Measurements from ENCODE around the gene MRPL58. TPM values are rescaled to one million over a fixed set of nuclear protein-coding genes. Genes with fewer than 3 reads are reported as not detected.

Gene MRPL58
- total RNA-seq, 1 donor from 2014 or later, result 52.8 TPM

GRCh38 chr17:75063201-75063600 is 50.7 kb downstream of the MRPL58 start:
- Histone ChIP-seq H3K27ac (no peak overlapping the region), H3K27me3 (no peaks in the 10 kb centered on the region), H3K79me2 (ENCODE audit: low read depth) (peaks cover under 1% of the 10 kb centered on the region), H3K4me1 (no peaks in the 10 kb centered on the region), H4K20me1 (ENCODE audit: low read depth) (peaks cover 8% of the 10 kb centered on the region), H3K4me3 (no peak overlapping the region), H3K36me3 (no peaks in the 10 kb centered on the region), H3F3A (ENCODE audit: low read depth) (peaks cover 5% of the 10 kb centered on the region), H3K9ac (no peak overlapping the region), H2AFZ (replicated peaks) (no peak overlapping the region), H3K9me3 (ENCODE audit: low read depth) (no peaks in the 10 kb centered on the region), H3K4me2 (no peak overlapping the region)
- no peak overlapping the region for H3K27ac Mint-ChIP-seq
- no peaks in the 10 kb centered on the region for H3K4me1 Mint-ChIP-seq
- no peak for TF ChIP-seq CTCF (IDR thresholded peaks at IDR 0.05)
- no peak for TF ChIP-seq EZH2 (IDR thresholded peaks at IDR 0.05)
- TF ChIP-seq EZH2phosphoT487 (IDR thresholded peaks at IDR 0.05), result no peak
- no peaks in the 10 kb centered on the region for H3K9me3 Mint-ChIP-seq
- no peak for DNase-seq (ENCODE audit: low spot score)
- H3K4me3 Mint-ChIP-seq, result no peak overlapping the region
- peaks cover 29% of the 10 kb centered on the region for H3K36me3 Mint-ChIP-seq
- peaks cover 8% of the 10 kb centered on the region for H3K27me3 Mint-ChIP-seq (ENCODE audit: insufficient read depth, low read depth)

GRCh38 chr17:75063626-75064025 is 51.2 kb downstream of the MRPL58 start:
- H2AFZ ChIP-seq (replicated peaks), result no peak overlapping the region
- TF ChIP-seq EZH2 (IDR thresholded peaks at IDR 0.05) (no peak), EZH2phosphoT487 (IDR thresholded peaks at IDR 0.05) (no peak), CTCF (IDR thresholded peaks at IDR 0.05) (no peak)
- H3K4me3 Mint-ChIP-seq, result no peak overlapping the region
- H3K27ac ChIP-seq, result no peak overlapping the region
- no peaks in the 10 kb centered on the region for H3K9me3 Mint-ChIP-seq
- no peak overlapping the region for H3K4me2 ChIP-seq
- H3K27me3 Mint-ChIP-seq (ENCODE audit: insufficient read depth, low read depth), result peaks cover 8% of the 10 kb centered on the region
- no peaks in the 10 kb centered on the region for H3K36me3 ChIP-seq
- no peak overlapping the region for H3K9ac ChIP-seq
- no peak for DNase-seq (ENCODE audit: low spot score)
- H3K79me2 ChIP-seq (ENCODE audit: low read depth), result no peaks in the 10 kb centered on the region
- H3K27me3 ChIP-seq, result no peaks in the 10 kb centered on the region
- H4K20me1 ChIP-seq (ENCODE audit: low read depth), result peaks cover 8% of the 10 kb centered on the region
- no peaks in the 10 kb centered on the region for H3K4me1 ChIP-seq
- peaks cover 5% of the 10 kb centered on the region for H3F3A ChIP-seq (ENCODE audit: low read depth)
- no peaks in the 10 kb centered on the region for H3K9me3 ChIP-seq (ENCODE audit: low read depth)
- H3K27ac Mint-ChIP-seq, result no peak overlapping the region
- H3K4me3 ChIP-seq, result no peak overlapping the region
- H3K4me1 Mint-ChIP-seq, result no peaks in the 10 kb centered on the region
- peaks cover 29% of the 10 kb centered on the region for H3K36me3 Mint-ChIP-seq

GRCh38 chr17:75064040-75064439 is 51.6 kb downstream of the MRPL58 start:
- H3K9ac ChIP-seq, result no peak overlapping the region
- no peak overlapping the region for H2AFZ ChIP-seq (replicated peaks)
- peaks cover 4% of the 10 kb centered on the region for H3F3A ChIP-seq (ENCODE audit: low read depth)
- no peak for DNase-seq (ENCODE audit: low spot score)
- no peaks in the 10 kb centered on the region for H3K79me2 ChIP-seq (ENCODE audit: low read depth)
- H3K27ac ChIP-seq, result no peak overlapping the region
- Mint-ChIP-seq H3K4me1 (no peaks in the 10 kb centered on the region), H3K4me3 (no peak overlapping the region), H3K9me3 (no peaks in the 10 kb centered on the region), H3K27me3 (ENCODE audit: insufficient read depth, low read depth) (peaks cover 8% of the 10 kb centered on the region), H3K27ac (no peak overlapping the region), H3K36me3 (peaks cover 29% of the 10 kb centered on the region)
- no peaks in the 10 kb centered on the region for H3K36me3 ChIP-seq
- no peaks in the 10 kb centered on the region for H3K4me1 ChIP-seq
- peaks cover 8% of the 10 kb centered on the region for H4K20me1 ChIP-seq (ENCODE audit: low read depth)
- no peak overlapping the region for H3K4me2 ChIP-seq
- no peaks in the 10 kb centered on the region for H3K27me3 ChIP-seq
- H3K4me3 ChIP-seq, result no peak overlapping the region
- TF ChIP-seq CTCF (IDR thresholded peaks at IDR 0.05) (no peak), EZH2 (IDR thresholded peaks at IDR 0.05) (no peak), EZH2phosphoT487 (IDR thresholded peaks at IDR 0.05) (no peak)
- no peaks in the 10 kb centered on the region for H3K9me3 ChIP-seq (ENCODE audit: low read depth)
